ENCODE results near the gene C1orf226.

GRCh38 chr1:162406811-162407210 lies 25.3 kb downstream of the C1orf226 start:
- TF ChIP-seq, protein P1, sequence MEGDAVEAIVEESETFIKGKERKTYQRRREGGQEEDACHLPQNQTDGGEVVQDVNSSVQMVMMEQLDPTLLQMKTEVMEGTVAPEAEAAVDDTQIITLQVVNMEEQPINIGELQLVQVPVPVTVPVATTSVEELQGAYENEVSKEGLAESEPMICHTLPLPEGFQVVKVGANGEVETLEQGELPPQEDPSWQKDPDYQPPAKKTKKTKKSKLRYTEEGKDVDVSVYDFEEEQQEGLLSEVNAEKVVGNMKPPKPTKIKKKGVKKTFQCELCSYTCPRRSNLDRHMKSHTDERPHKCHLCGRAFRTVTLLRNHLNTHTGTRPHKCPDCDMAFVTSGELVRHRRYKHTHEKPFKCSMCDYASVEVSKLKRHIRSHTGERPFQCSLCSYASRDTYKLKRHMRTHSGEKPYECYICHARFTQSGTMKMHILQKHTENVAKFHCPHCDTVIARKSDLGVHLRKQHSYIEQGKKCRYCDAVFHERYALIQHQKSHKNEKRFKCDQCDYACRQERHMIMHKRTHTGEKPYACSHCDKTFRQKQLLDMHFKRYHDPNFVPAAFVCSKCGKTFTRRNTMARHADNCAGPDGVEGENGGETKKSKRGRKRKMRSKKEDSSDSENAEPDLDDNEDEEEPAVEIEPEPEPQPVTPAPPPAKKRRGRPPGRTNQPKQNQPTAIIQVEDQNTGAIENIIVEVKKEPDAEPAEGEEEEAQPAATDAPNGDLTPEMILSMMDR (IDR thresholded peaks at IDR 0.05 in 2 of 3, conservative IDR thresholded peaks at IDR 0.05 in 1 of 3; ENCODE audit: control insufficient read depth in 2 of 3, extremely low read depth in 1 of 3, insufficient read depth in 1 of 3, low read depth in 3 of 3, low read length in 3 of 3), result no peak
- no peak for TF ChIP-seq POLR2A (IDR thresholded peaks at IDR 0.05; ENCODE audit: low read depth, low read length)
